Large intestine (tissue), 3 donors: Measurements from ENCODE around the gene FSTL1. TPM values are rescaled to one million over a fixed set of nuclear protein-coding genes. Genes with fewer than 3 reads are reported as not detected.

ENCODE experiments used
- DNase-seq, 2 donors: peaks; one replicate each; pipeline versions ENCODE4 v3.0.0 to v3.0.0-alpha.2; 2013
- H3K27ac ChIP-seq: one replicate; pipeline ENCODE4 v1.5.1; 2013; ENCODE audit warnings: low read length
- H3K27me3 ChIP-seq: 2 replicates; pipeline ENCODE4 v1.6.1; 2013; ENCODE audit warnings: low read length; ENCODE audit not compliant: control insufficient read depth, insufficient read depth
- H3K36me3 ChIP-seq: 2 replicates; pipeline ENCODE4 v1.6.1; 2013; ENCODE audit warnings: low read length; ENCODE audit not compliant: control insufficient read depth, insufficient read depth
- H3K4me1 ChIP-seq: one replicate; pipeline ENCODE4 v1.6.1; 2013; ENCODE audit warnings: low read length; ENCODE audit not compliant: control insufficient read depth, insufficient read depth
- H3K4me3 ChIP-seq: one replicate; pipeline ENCODE4 v1.5.1; 2013; ENCODE audit warnings: low read length
- H3K9me3 ChIP-seq: one replicate; pipeline ENCODE4 v1.6.1; 2013; ENCODE audit warnings: mild to moderate bottlenecking, low read depth, low read length, moderate library complexity; ENCODE audit not compliant: control insufficient read depth
- WGBS: methylation state at CpG from one replicate; pipeline ENCODE4 v1.1.5; 2013; ENCODE audit warnings: low lambda C conversion rate; ENCODE audit not compliant: insufficient coverage; 5-methylcytosine and 5-hydroxymethylcytosine counted together
- polyA plus RNA-seq: library from polyadenylated mRNA; unstranded; fragments of 120-200 nt; gene quantifications from one replicate; pipeline ENCODE4 v1.2.1, GENCODE V29; 2013

FSTL1 gene
- polyA plus RNA-seq, 1 donor: 190 TPM

GRCh38 chr3:120488296-120488695 lies 37.5 kb upstream of the FSTL1 start:
- no peaks in the 10 kb centered on the region for H3K27me3 ChIP-seq
- H3K4me1 ChIP-seq: no peaks in the 10 kb centered on the region
- no peaks in the 10 kb centered on the region for H3K9me3 ChIP-seq
- no peaks in the 10 kb centered on the region for H3K36me3 ChIP-seq
- DNase-seq: no peak
- no CpG with 5 or more reads among the region's 3 CpGs for WGBS
- H3K27ac ChIP-seq: no peak overlapping the region
- no peak overlapping the region for H3K4me3 ChIP-seq

- H3K27me3 ChIP-seq: no peaks in the 10 kb centered on the region
- H3K9me3 ChIP-seq: no peaks in the 10 kb centered on the region
- no peaks in the 10 kb centered on the region for H3K4me1 ChIP-seq
- H3K36me3 ChIP-seq: no peaks in the 10 kb centered on the region
- no peak overlapping the region for H3K27ac ChIP-seq
- no peak for DNase-seq
- no peak overlapping the region for H3K4me3 ChIP-seq
- WGBS: 100% methylated on average over 1 of the region's 3 CpGs
Observed at GRCh38 chr3:120487191-120487650, 36.4 kb upstream of the FSTL1 start.

- no peaks in the 10 kb centered on the region for H3K4me1 ChIP-seq
- WGBS: no CpG with 5 or more reads among the region's 2 CpGs
- no peak for DNase-seq
- H3K9me3 ChIP-seq: no peaks in the 10 kb centered on the region
- no peaks in the 10 kb centered on the region for H3K36me3 ChIP-seq
- H3K27me3 ChIP-seq: no peaks in the 10 kb centered on the region
- H3K27ac ChIP-seq: no peak overlapping the region
- no peak overlapping the region for H3K4me3 ChIP-seq
Observed at GRCh38 chr3:120481081-120481480, 30.3 kb upstream of the FSTL1 start.

- no peaks in the 10 kb centered on the region for H3K27me3 ChIP-seq
- peak in 1 of 2 donors; percentile 25 for DNase-seq
- H3K27ac ChIP-seq: peak overlapping the region; percentile 25
- H3K4me3 ChIP-seq: no peak overlapping the region
- H3K36me3 ChIP-seq: no peaks in the 10 kb centered on the region
- WGBS: 83% methylated on average over 1 of the region's 4 CpGs
- no peaks in the 10 kb centered on the region for H3K9me3 ChIP-seq
- H3K4me1 ChIP-seq: no peaks in the 10 kb centered on the region
Observed at GRCh38 chr3:120477781-120478180, 27.0 kb upstream of the FSTL1 start.

GRCh38 chr3:120475722-120476377 lies 25.1 kb upstream of the FSTL1 start:
- DNase-seq: no peak
- no peak overlapping the region for H3K4me3 ChIP-seq
- H3K36me3 ChIP-seq: no peaks in the 10 kb centered on the region
- no peaks in the 10 kb centered on the region for H3K27me3 ChIP-seq
- H3K9me3 ChIP-seq: no peaks in the 10 kb centered on the region
- H3K4me1 ChIP-seq: no peaks in the 10 kb centered on the region
- WGBS: 80% methylated on average over 1 of the region's 6 CpGs
- H3K27ac ChIP-seq: no peak overlapping the region

GRCh38 chr3:120473896-120474675 lies 23.3 kb upstream of the FSTL1 start:
- DNase-seq: no peak
- no CpG with 5 or more reads among the region's 3 CpGs for WGBS
- Histone ChIP-seq H3K4me1 (no peaks in the 10 kb centered on the region), H3K36me3 (no peaks in the 10 kb centered on the region), H3K9me3 (no peaks in the 10 kb centered on the region), H3K4me3 (no peak overlapping the region), H3K27ac (no peak overlapping the region), H3K27me3 (no peaks in the 10 kb centered on the region)

GRCh38 chr3:120473389-120473788 lies 22.6 kb upstream of the FSTL1 start:
- no peak overlapping the region for H3K4me3 ChIP-seq
- H3K27me3 ChIP-seq: no peaks in the 10 kb centered on the region
- H3K27ac ChIP-seq: no peak overlapping the region
- H3K4me1 ChIP-seq: no peaks in the 10 kb centered on the region
- no peaks in the 10 kb centered on the region for H3K36me3 ChIP-seq
- no peak for DNase-seq
- H3K9me3 ChIP-seq: no peaks in the 10 kb centered on the region
- WGBS: no CpG with 5 or more reads among the region's 2 CpGs

GRCh38 chr3:120472121-120472844 lies 21.5 kb upstream of the FSTL1 start:
- H3K4me1 ChIP-seq: no peaks in the 10 kb centered on the region

GRCh38 chr3:120471643-120472042 lies 20.9 kb upstream of the FSTL1 start:
- Histone ChIP-seq H3K9me3 (no peaks in the 10 kb centered on the region), H3K27me3 (no peaks in the 10 kb centered on the region), H3K36me3 (no peaks in the 10 kb centered on the region), H3K27ac (no peak overlapping the region), H3K4me1 (no peaks in the 10 kb centered on the region), H3K4me3 (no peak overlapping the region)
- DNase-seq: no peak
- 70% methylated on average over 2 of the region's 3 CpGs for WGBS

More at GRCh38 chr3:120472121-120472844, 21.5 kb upstream of the FSTL1 start:
- H3K27me3 ChIP-seq: no peaks in the 10 kb centered on the region
- H3K4me3 ChIP-seq: no peak overlapping the region
- H3K9me3 ChIP-seq: no peaks in the 10 kb centered on the region
- no peak overlapping the region for H3K27ac ChIP-seq
- H3K36me3 ChIP-seq: no peaks in the 10 kb centered on the region
- 67% methylated on average over 1 of the region's 3 CpGs for WGBS
- DNase-seq: no peak

GRCh38 chr3:120470870-120471269 lies 20.1 kb upstream of the FSTL1 start:
- DNase-seq: no peak
- Histone ChIP-seq H3K9me3 (no peaks in the 10 kb centered on the region), H3K27ac (no peak overlapping the region), H3K4me1 (no peaks in the 10 kb centered on the region), H3K27me3 (no peaks in the 10 kb centered on the region), H3K36me3 (no peaks in the 10 kb centered on the region), H3K4me3 (no peak overlapping the region)
- 50% methylated on average over 1 of the region's 2 CpGs for WGBS
